HG03442 (cell line): ENCODE data around the gene POM121L12.

Experiments used
- ATAC-seq: cut with Tn5 transposase; IDR thresholded peaks from one replicate; pipeline ENCODE4 v1.9.1; 2021; ENCODE audit warnings: mild to moderate bottlenecking, moderate library complexity; ENCODE audit not compliant: unreplicated experiment

The POM121L12 gene

GRCh38 chr7:53035499-53036412 lies at the start of gene POM121L12:
Gene POM121L12, plus strand, starts transcription at chr7:53035633. Its CDS starts 39 bp downstream, at chr7:53035672.
- no peak for ATAC-seq

- ATAC-seq: no peak
Measured at GRCh38 chr7:52992001-52992400, 43.4 kb upstream of the POM121L12 start.

GRCh38 chr7:52992479-52993162 lies 42.8 kb upstream of the POM121L12 start:
- no peak for ATAC-seq

DNA sequence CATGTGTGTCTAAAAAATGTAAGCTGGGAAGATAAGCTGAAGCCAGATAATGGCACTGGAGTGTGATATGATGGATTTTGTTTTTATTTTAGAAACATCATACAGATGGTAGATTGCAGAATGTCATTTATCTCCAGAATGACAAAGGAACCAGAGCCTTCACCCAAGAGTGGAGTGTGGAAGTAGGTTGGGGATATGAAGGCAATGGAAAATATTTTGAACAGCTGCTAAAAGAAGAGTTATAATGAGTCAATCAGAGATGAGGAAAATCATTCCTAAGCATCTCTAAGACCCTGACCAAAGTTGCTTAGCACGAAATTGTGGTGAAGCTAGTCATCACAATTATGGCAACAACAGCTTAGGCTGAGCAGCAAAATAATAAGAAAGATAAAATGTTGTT lies 39.8 kb upstream of the POM121L12 start:
- ATAC-seq: no peak

- no peak for ATAC-seq
Measured at GRCh38 chr7:53001221-53001620, 34.2 kb upstream of the POM121L12 start.

GRCh38 chr7:53002389-53002788 lies 33.0 kb upstream of the POM121L12 start:
- ATAC-seq: no peak

DNA sequence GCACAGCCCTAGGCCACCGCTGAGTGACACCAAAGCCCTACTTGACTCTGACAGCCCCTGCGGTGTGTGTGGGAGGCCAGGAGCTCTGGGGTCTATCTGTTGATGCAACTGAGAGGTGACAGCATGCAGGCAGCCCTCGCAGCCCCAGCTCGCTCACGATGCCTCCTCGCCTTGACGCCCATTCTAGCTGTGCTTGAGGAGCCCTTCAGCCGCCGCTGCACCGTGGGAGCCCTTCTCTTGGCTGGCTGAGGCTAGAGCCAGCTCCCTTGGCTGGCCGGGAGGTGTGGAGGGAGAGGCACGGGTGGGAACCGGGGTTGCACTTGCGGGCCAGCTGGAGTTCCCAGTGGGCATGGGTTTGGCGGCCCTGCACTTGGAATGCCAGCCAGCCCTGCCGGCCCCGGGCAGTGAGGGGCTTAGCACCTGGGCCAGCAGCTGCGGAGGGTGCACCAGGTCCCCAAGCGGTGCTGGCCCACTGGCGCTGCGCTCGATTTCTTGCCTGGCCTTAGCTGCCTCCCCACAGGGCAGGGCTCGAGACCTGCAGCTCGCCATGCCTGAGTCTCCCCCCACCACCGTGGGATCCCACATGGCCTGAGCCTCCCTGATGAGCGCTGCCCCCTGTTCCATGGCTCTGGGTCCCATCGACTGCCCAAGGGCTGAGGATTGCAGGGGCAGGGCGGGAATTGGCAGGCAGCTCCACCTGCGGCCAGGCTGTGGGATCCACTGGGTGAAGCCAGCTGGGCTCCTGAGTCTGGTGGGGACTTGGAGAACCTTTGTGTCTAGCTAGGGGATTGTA lies 31.6 kb upstream of the POM121L12 start:
- ATAC-seq: no peak

GRCh38 chr7:53013925-53014324 lies 21.5 kb upstream of the POM121L12 start:
- ATAC-seq: no peak

DNA sequence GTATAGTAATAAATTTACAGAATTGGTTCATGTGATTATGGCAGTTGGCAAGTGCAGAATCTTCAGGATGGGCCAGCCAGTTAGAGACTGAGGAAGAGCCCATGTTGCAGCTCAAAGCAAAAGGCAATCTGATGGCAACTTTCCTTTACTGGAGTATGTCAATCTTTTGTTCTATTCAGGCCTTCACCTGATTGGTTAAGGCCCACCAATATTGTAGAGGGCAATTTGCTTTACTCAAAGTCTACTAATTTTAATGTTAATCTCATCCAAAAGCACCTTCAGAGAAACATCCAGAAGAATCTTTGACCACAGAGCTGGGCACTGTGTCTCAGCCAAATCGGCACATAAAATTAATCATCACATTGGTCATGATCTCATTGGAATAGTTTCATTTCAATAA lies 20.0 kb upstream of the POM121L12 start:
- no peak for ATAC-seq

GRCh38 chr7:53022893-53023292 lies 12.5 kb upstream of the POM121L12 start:
- no peak for ATAC-seq

GRCh38 chr7:53048638-53049037 lies 13.2 kb downstream of the POM121L12 start:
- no peak for ATAC-seq

GRCh38 chr7:53050433-53050832 lies 15.0 kb downstream of the POM121L12 start:
- ATAC-seq: no peak

DNA sequence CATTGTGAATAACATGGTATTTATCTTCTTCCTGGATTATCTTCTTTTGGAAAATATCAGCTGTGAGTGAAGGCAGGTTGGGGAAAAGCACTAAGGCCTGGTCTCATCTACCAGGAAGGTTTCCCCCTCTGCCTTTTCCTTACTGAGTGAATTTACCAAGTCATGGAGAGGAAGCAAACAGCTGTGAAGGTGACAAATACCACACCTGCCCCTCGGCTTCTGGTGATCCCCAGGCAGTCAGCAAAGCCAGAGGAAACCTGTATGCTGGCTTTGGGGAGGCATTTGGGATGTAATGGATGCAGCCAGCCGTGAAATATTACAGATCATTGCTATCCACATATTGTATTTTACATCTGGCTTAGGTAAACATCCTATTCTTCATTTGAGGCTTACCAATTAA lies 24.2 kb downstream of the POM121L12 start:
- ATAC-seq: no peak

- no peak for ATAC-seq
Measured at GRCh38 chr7:53060066-53060465, 24.6 kb downstream of the POM121L12 start.

GRCh38 chr7:53062796-53063195 lies 27.4 kb downstream of the POM121L12 start:
- ATAC-seq: no peak

GRCh38 chr7:53068673-53069072 lies 33.2 kb downstream of the POM121L12 start:
- ATAC-seq: no peak

DNA sequence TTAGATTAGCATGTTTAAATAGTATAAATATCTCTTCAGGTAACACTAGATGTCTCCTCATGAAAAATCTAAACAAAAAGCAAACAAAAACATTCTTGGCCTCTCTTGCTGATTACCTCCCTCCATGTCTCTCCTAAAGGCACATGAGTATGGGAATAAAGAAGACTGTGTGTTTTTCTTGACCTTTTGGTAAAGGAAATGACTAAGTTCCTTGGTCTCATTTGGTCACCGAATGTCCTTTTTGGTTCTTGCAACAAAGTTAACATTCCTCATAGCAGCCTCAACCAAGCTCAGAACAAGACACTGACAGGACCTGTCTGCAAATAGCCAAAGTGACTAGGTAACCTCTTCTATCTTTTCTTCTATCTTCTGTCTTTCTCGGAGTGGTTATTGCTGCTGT lies 35.5 kb downstream of the POM121L12 start:
- ATAC-seq: no peak
